HG02798 (cell line): Measurements from ENCODE around the gene FAM180A.

Experiments
- ATAC-seq: cut with Tn5 transposase; IDR thresholded peaks from one replicate; pipeline ENCODE4 v1.9.1; 2021; ENCODE audit warnings: mild to moderate bottlenecking; ENCODE audit not compliant: unreplicated experiment, poor library complexity

The FAM180A gene

DNA sequence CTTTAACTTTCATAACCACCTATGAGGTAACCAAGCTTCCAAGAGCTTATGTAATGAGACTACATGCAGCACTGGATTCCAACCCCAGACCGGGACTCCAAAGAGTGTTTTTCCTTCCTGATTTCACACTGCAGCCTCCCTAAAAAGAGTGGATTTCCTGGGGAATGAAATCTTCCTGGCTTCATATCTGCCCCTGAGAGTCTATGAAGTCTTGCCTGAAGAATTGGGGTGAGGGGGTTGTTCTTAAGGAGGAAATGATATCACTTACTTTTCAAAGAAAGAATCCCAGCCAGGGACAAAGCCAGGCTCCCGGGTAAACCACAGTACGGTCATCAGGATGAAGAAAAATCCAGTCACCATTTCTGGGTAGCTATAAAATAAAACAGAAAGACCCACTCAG, 56.6 kb downstream of the FAM180A start:
- ATAC-seq = no peak

DNA sequence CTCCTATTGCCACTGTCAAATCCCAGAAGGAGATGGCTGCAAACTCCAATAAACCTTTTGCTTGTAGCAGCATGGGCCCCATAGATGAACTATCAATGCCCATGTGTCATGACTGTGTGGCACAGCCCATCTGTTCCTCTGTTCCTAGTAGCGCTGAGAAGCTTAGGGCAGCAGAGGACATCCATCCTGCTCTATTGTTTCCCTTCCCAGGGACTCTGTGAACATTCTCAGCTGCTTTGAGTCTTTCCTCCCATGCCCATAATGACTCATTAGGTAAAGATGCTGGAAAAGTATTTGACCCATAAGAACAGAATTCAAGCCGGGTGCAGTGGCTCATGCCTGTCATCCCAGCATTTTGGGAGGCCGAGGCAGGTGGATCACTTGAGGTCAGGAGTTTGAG, 58.0 kb downstream of the FAM180A start:
- no peak for ATAC-seq

DNA sequence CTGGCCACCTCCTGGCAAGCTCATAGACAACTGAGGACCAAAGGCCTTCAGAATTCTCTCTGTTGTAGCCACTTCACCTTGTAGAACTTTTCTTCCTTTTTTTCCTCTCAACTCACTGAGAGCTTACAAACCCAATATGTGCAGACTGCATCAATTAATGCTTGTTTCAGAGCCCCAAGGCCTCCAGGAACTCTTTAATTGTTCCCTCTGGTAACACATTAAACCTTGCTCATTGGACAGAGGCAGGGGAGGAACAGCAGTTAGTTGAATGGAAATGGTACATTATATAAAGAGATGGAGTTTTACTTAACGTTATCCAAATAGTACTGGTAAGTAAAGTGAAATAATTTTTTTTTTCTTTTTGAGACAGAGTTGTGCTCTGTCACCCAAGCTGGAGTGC, 61.1 kb downstream of the FAM180A start:
- no peak for ATAC-seq

DNA sequence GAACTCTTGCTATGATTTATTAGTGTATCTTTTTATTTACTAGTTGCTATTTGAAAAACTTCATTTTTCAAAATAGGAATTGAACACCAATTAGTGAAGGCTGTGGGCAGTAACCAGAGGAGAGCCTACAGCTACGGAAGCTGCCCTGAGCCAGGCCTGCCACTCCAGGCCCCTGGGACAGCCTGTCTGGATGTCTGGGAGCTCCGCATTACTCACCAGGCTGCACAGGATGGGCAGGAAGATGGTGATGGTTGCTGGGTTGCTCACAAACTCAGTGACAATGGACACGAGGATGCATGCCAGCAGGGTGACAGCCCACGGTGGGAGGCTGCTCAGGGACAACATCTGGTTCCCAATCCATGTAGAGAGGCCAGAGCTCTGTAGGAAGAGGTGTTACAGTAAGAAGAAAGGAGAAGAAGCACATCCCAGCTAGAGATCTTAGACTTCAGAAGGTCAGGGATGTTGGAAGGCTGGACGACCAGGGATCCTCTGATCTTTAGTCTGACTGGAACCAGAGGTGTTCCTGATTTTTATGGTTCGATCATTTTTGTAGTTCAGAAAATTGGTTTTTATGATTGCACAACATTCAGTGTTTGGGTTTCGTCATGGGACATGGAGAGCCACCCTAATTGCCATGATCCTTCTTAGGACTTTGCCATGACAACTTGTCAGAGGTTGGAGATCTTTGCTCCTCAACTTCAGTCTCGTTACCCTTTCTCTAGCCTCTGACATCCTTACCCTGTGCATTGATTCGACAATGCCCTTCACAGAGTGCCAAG, 63.1 kb downstream of the FAM180A start:
- ATAC-seq = no peak

DNA sequence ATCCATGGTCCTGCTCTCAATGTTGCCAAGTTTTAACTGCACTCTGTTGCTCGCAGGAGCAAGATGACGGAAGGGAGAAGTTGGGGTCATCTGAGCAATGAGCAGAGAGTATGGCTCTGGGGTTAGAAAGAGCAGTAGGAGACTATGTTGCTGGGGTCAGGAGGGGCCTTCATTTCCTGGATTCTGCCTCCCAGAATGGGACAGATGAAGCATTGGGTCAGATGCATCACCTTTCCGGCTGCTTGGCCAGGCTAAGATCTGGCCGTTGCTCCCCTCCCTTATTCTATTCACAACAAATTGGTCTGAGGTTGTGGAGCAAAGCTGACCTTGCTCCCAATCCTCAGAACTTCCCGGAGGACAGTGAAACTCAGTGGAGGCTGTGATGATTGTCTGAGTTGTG, 63.9 kb downstream of the FAM180A start:
- no peak for ATAC-seq

DNA sequence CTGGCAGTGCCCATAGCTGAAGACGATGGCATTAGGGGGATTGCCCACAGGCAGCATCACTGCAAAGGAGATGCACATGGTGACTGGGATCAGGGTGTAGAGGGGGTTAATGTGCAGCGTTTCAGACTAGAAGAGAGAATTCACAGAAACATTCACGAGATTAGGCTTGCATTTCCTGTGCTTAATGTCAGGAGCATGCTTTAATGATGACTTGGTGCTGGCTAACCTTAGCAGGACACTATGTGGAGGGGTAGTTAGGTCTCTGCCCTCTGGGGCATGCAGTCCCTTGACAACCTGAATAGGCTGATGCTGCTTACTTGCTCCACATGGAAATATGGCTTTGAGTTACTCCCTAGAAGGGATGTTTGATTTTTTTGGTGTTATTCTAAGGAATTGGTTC, 64.5 kb downstream of the FAM180A start:
- no peak for ATAC-seq

DNA sequence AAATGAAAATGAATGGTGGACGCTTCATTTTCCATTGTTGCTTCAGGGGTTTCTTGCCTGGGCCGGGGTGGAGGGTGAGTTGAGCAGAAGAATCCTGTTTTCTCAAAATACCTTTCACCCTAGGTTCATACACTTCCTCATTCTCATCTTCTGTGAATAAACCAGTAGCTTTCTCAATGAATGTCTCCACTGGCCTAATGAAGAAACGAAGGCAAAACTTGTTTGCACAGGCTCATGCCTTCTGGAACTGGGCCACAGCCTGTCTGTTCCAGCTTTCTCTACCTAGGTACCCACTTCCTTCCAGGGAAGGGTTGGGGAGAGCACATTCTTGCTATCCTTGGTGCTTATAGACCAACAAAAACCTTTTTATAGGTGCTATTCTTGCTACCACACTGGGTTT, 65.0 kb downstream of the FAM180A start:
- ATAC-seq = no peak

DNA sequence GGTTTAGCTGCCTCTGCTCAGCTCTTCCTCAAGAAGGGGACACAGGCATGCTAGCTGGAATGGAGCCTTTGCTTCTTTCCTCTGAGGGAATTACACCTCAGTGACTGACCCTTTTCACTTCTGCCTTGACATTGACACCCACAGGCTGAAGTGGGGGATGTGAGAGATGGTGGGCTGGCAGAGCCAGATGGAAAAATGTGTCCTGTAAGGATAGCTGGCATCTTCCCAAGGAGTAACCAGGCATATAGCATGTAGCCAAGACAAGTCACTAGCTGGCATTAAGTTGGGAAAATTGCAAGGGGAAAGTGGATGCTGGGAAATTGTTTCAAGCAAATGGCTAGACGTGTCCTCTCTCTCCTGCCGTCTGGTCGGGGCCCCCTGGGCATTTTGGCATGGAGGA, 66.4 kb downstream of the FAM180A start:
- ATAC-seq = no peak

DNA sequence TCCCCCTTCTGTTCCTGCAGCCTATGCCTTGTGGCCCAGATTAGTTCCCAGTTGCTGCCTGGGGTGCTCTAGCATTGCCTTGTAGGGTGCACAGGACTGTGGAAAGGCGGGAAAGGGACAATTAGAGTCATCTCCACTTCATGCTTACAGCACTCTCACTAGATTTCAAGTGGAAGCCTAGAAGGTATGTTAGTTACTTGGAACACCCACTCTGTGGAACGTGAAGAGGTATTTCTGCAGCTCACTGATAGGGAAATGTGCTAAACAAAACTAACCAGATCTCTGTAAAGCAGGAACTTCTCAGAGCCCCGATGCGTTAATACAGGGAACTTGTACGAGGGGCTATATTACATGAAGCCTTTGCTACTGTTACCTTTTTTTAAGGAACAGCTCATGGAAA, 66.9 kb downstream of the FAM180A start:
- ATAC-seq = no peak
